Natural killer cell (primary cell): ENCODE results near the gene RTKN. TPM values are rescaled to one million over a fixed set of nuclear protein-coding genes. Genes with fewer than 3 reads are reported as not detected.

ENCODE experiments used
- ATAC-seq, 3 donors: fragments of 150-1000 bp in 2 of 3; fragments of 200-7000 bp in 1 of 3; cut with Tn5 transposase; 1 replicate in 1 of 3; 2 replicates in 2 of 3; pipeline ENCODE4 v1.10.0; 2021; ENCODE audit warnings: mild to moderate bottlenecking in 2 of 3, moderate library complexity in 2 of 3
- DNase-seq, 2 donors: peaks; one replicate each; pipeline versions ENCODE4 v3.0.0 to v3.0.0-alpha.2; 2013 to 2021; ENCODE audit warnings: mixed read lengths in 1 of 2
- H3K27ac ChIP-seq: one replicate; pipeline ENCODE4 v1.5.1; 2013; ENCODE audit warnings: mild to moderate bottlenecking, low read length
- H3K27me3 ChIP-seq: one replicate; pipeline ENCODE4 v1.6.1; 2013; ENCODE audit warnings: low read length; ENCODE audit not compliant: control insufficient read depth, insufficient read depth
- H3K36me3 ChIP-seq: one replicate; pipeline ENCODE4 v1.6.1; 2013; ENCODE audit warnings: low read length; ENCODE audit not compliant: control insufficient read depth, insufficient read depth
- H3K4me1 ChIP-seq: one replicate; pipeline ENCODE4 v1.6.1; 2013; ENCODE audit warnings: low read length; ENCODE audit not compliant: control insufficient read depth, insufficient read depth
- H3K4me3 ChIP-seq: one replicate; pipeline ENCODE4 v1.5.1; 2013; ENCODE audit warnings: low read length
- H3K9me3 ChIP-seq: one replicate; pipeline ENCODE4 v1.6.1; 2013; ENCODE audit warnings: low read length; ENCODE audit not compliant: control insufficient read depth, insufficient read depth
- H3K27ac Mint-ChIP-seq, 2 donors: one replicate each; pipeline ENCODE4 v1.8.0; 2022; ENCODE audit warnings: mild to moderate bottlenecking in 2 of 2, mixed read lengths in 2 of 2, moderate library complexity in 1 of 2
- H3K27me3 Mint-ChIP-seq, 2 donors: one replicate each; pipeline ENCODE4 v1.8.0; 2022; ENCODE audit warnings: low read depth in 2 of 2, mixed read lengths in 2 of 2
- H3K36me3 Mint-ChIP-seq: one replicate; pipeline ENCODE4 v1.8.0; 2022; ENCODE audit warnings: mixed read lengths
- H3K4me1 Mint-ChIP-seq, 2 donors: one replicate each; pipeline ENCODE4 v1.8.0; 2022; ENCODE audit warnings: mixed read lengths in 2 of 2
- H3K4me3 Mint-ChIP-seq: one replicate; pipeline ENCODE4 v1.8.0; 2022; ENCODE audit warnings: mild to moderate bottlenecking, moderate library complexity, mixed read lengths
- H3K9me3 Mint-ChIP-seq, 2 donors: one replicate each; pipeline ENCODE4 v1.8.0; 2022; ENCODE audit warnings: mixed read lengths in 2 of 2
- WGBS: methylation state at CpG from one replicate; pipeline ENCODE4 v1.1.7; 2013; ENCODE audit warnings: missing lambda C conversion rate; ENCODE audit not compliant: insufficient coverage; 5-methylcytosine and 5-hydroxymethylcytosine counted together
- intact Hi-C: fragments of 100-400 bp; cut with micrococcal nuclease; formaldehyde crosslinking; loops from one replicate; pipeline ENCODE4 v1.14.2; 2022
- total RNA-seq, 4 donors: library from RNA; stranded (reverse); fragments of 120-200 nt in 1 of 4; gene quantifications; one replicate each; pipeline versions ENCODE4 v1.2.3 to v1.2.4, GENCODE V29; 2013 to 2022
- TF ChIP-seq, protein P1 (sequence below): fragments of 200-600 bp; IDR thresholded peaks from one replicate; pipeline ENCODE4 v1.8.0; 2022; ENCODE audit warnings: antibody characterized with exemption

RTKN gene
- total RNA-seq, 3 donors from 2014 or later (not counting 1 experiment from before 2014, with no cell fraction given) = 11.0 to 26.5 (median 15.1) TPM

DNA sequence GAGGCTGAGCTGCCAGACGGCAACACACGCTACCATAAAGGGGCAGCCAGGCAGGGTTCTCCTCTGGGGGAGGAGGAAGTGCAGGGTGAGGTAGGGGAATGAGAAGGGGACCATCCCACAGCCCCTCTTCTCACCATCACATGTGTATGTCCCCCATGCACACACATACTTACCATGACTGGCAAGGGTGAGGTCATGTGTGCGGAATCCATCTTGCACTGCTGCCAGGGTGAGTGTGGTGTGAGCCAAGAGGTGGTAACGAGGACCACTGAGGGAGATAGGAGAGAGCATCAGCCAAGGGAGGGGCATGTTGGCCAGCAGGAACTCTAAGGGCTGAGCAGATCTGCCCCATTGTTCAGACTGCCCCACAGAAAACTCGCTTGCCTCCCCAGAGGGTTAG, 13.1 kb downstream of the RTKN start:
- intact Hi-C loops = no loop called here
- H3K27me3 ChIP-seq = no peaks in the 10 kb centered on the region
- H3K4me1 ChIP-seq = no peaks in the 10 kb centered on the region
- Mint-ChIP-seq H3K9me3 (no peaks in the 10 kb centered on the region), H3K4me1 (no peaks in the 10 kb centered on the region), H3K27me3 (no peaks in the 10 kb centered on the region), H3K4me3 (no peak overlapping the region), H3K36me3 (no peaks in the 10 kb centered on the region), H3K27ac (peak overlapping the region in 1 of 2 donors; percentile 5)
- WGBS = 91% methylated on average over 3 of the region's 5 CpGs
- ATAC-seq = no peak
- no peaks in the 10 kb centered on the region for H3K9me3 ChIP-seq
- H3K4me3 ChIP-seq = no peak overlapping the region
- H3K36me3 ChIP-seq = peaks cover 11% of the 10 kb centered on the region
- DNase-seq = no peak
- no peak overlapping the region for H3K27ac ChIP-seq
- TF ChIP-seq, protein P1, sequence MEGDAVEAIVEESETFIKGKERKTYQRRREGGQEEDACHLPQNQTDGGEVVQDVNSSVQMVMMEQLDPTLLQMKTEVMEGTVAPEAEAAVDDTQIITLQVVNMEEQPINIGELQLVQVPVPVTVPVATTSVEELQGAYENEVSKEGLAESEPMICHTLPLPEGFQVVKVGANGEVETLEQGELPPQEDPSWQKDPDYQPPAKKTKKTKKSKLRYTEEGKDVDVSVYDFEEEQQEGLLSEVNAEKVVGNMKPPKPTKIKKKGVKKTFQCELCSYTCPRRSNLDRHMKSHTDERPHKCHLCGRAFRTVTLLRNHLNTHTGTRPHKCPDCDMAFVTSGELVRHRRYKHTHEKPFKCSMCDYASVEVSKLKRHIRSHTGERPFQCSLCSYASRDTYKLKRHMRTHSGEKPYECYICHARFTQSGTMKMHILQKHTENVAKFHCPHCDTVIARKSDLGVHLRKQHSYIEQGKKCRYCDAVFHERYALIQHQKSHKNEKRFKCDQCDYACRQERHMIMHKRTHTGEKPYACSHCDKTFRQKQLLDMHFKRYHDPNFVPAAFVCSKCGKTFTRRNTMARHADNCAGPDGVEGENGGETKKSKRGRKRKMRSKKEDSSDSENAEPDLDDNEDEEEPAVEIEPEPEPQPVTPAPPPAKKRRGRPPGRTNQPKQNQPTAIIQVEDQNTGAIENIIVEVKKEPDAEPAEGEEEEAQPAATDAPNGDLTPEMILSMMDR = no peak

DNA sequence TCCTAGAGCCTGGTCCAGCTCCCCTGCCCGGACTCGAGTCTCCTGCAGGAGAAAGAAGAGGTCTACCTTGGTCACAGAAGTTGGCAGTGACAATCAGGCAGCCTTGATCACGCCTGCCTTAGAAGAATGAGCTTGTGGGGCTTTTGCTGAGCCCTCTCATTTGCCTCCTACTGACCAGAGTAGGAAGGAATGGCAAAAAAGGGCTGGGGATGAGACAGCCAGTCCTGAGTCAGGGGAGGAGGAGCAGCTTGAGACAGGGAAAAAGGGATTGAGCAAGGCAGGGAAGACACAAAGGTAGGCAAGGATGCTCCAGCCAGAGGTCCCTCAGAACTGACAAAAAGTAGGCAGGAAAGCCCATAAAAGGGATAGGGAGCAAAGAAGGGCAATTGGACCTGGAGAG, 14.2 kb downstream of the RTKN start:
- Mint-ChIP-seq H3K4me1 (peaks cover 0 to 6% of the 10 kb centered on the region in 2 donors), H3K4me3 (no peak overlapping the region)

DNA sequence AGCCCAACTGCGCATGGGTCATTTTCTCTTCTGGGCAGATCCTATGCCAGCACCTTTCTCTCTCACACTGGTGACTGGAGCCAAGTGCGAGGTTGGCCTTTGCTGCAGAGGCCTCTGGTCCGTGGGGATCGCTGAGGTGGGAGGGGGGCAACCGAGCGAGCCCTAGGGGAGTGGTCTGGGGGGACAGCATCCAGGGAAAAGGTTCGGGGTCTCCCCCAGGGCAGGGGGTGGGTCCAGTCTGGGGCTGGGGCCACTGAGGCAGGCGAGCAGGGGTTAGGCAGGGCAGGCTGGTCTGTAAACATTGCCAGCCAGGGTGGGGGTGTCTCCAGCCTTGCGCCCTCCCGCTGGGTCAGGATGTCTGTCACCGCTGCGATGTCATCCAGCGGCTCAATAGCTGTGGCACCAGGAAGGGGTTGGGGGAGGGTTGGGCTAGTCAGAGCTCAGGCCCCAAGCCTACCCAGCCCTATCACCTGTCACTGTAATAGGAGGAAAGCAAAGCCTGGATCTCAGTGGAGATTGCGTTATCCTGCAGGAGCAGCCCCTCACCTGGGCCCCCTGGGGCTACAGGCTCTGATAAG, 15.5 kb downstream of the RTKN start:
- intact Hi-C loops = no loop called here
- no peaks in the 10 kb centered on the region for H3K9me3 ChIP-seq
- H3K27ac ChIP-seq = no peak overlapping the region
- Mint-ChIP-seq H3K27ac (peak overlapping the region in 1 of 2 donors; percentile 96), H3K4me1 (peaks cover 8 to 16% of the 10 kb centered on the region in 2 donors), H3K9me3 (no peaks in the 10 kb centered on the region), H3K27me3 (no peaks in the 10 kb centered on the region), H3K36me3 (no peaks in the 10 kb centered on the region), H3K4me3 (no peak overlapping the region)
- TF ChIP-seq, protein P1 = no peak
- H3K4me1 ChIP-seq = peaks cover 7% of the 10 kb centered on the region
- no peaks in the 10 kb centered on the region for H3K27me3 ChIP-seq
- no peak for ATAC-seq
- no peak for DNase-seq
- WGBS = 91% methylated on average over 14 of the region's 14 CpGs
- H3K4me3 ChIP-seq = no peak overlapping the region
- H3K36me3 ChIP-seq = peaks cover 11% of the 10 kb centered on the region

More for the DNA sequence above, 14.2 kb downstream of the RTKN start:
- Histone ChIP-seq H3K9me3 (no peaks in the 10 kb centered on the region), H3K27ac (no peak overlapping the region), H3K27me3 (no peaks in the 10 kb centered on the region), H3K36me3 (peaks cover 11% of the 10 kb centered on the region), H3K4me3 (no peak overlapping the region), H3K4me1 (no peaks in the 10 kb centered on the region)
- no peak for DNase-seq
- 88% methylated on average over 3 of the region's 3 CpGs for WGBS
- TF ChIP-seq, protein P1 = no peak
- no peak for ATAC-seq
- Mint-ChIP-seq H3K27me3 (no peaks in the 10 kb centered on the region), H3K9me3 (no peaks in the 10 kb centered on the region), H3K36me3 (no peaks in the 10 kb centered on the region), H3K27ac (peak overlapping the region; percentile 17 to 96)
- intact Hi-C loops = no loop called here

DNA sequence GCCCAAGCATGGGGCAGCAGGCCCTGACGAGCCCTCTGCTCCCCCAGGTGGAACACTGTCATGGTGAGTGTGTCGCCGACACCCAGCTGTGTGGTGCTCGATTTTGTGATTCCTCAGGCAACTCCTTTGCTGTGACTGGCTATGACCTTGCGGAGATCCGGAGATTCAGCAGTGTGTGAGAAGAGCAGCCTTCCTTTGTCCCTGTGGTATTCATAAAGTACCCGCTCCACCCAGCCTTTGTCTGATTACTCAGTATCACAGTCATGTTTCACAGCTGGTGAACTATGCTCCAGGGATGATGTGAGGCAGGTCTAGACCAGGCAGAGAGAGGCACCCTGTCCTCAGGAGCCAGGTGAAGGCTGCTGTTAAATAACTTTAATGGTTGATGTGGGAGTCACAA, 16.2 kb downstream of the RTKN start:
- H3K4me3 Mint-ChIP-seq = no peak overlapping the region
- peaks cover 14 to 23% of the 10 kb centered on the region in 2 donors for H3K4me1 Mint-ChIP-seq
- no peak overlapping the region for H3K4me3 ChIP-seq
- peaks cover 11% of the 10 kb centered on the region for H3K36me3 ChIP-seq
- H3K4me1 ChIP-seq = peaks cover 14% of the 10 kb centered on the region
- intact Hi-C loops = no loop called here
- no peak overlapping the region for H3K27ac ChIP-seq
- H3K27me3 ChIP-seq = no peaks in the 10 kb centered on the region
- H3K9me3 ChIP-seq = no peaks in the 10 kb centered on the region
- no peaks in the 10 kb centered on the region for H3K27me3 Mint-ChIP-seq
- no peak for DNase-seq
- H3K27ac Mint-ChIP-seq = peak overlapping the region in 1 of 2 donors; percentile 96
- ATAC-seq = no peak
- WGBS = 96% methylated on average over 7 of the region's 7 CpGs
- H3K9me3 Mint-ChIP-seq = no peaks in the 10 kb centered on the region
- H3K36me3 Mint-ChIP-seq = no peaks in the 10 kb centered on the region
- TF ChIP-seq, protein P1 = no peak
